ENCODE measurements around the gene P2RY12. TPM values are rescaled to one million over a fixed set of nuclear protein-coding genes. Genes with fewer than 3 reads are reported as not detected.

P2RY12 gene
- total RNA-seq, 4 donors from 2014 or later: 1.5 to 4.6 (median 2.8) TPM

Other genes starting within 250 kb of the P2RY12 start
- gene GPR171, start 181.5 kb downstream of the P2RY12 start, total RNA-seq: 1 to 10 TPM in 2 of 4 donors, under 1 TPM in 2; 0.46 to 3.7 (median 1.3) TPM
- gene P2RY14, start 106.2 kb downstream of the P2RY12 start, total RNA-seq: 10 to 100 TPM in 3 of 4 donors, 1 to 10 TPM in 1; 3.0 to 14.2 (median 12.4) TPM
- gene GPR87, start 67.9 kb downstream of the P2RY12 start, total RNA-seq: not detected
- gene P2RY13, start 55.2 kb downstream of the P2RY12 start, total RNA-seq: 1 to 10 TPM in 3 of 4 donors, under 1 TPM in 1; 0.80 to 2.0 (median 1.4) TPM
- gene IGSF10, start 76.3 kb upstream of the P2RY12 start, total RNA-seq: 1 to 10 TPM in 3 of 4 donors, under 1 TPM in 1; 0.83 to 4.0 (median 2.8) TPM

Measured in esophagus muscularis mucosa (tissue), 4 donors.